HG03175 (cell line): ENCODE data around the gene TACC3.

Experiments
- ATAC-seq: cut with Tn5 transposase; IDR thresholded peaks from one replicate; pipeline ENCODE4 v1.9.1; 2021; ENCODE audit warnings: mild to moderate bottlenecking, moderate library complexity; ENCODE audit not compliant: unreplicated experiment

TACC3 gene

DNA sequence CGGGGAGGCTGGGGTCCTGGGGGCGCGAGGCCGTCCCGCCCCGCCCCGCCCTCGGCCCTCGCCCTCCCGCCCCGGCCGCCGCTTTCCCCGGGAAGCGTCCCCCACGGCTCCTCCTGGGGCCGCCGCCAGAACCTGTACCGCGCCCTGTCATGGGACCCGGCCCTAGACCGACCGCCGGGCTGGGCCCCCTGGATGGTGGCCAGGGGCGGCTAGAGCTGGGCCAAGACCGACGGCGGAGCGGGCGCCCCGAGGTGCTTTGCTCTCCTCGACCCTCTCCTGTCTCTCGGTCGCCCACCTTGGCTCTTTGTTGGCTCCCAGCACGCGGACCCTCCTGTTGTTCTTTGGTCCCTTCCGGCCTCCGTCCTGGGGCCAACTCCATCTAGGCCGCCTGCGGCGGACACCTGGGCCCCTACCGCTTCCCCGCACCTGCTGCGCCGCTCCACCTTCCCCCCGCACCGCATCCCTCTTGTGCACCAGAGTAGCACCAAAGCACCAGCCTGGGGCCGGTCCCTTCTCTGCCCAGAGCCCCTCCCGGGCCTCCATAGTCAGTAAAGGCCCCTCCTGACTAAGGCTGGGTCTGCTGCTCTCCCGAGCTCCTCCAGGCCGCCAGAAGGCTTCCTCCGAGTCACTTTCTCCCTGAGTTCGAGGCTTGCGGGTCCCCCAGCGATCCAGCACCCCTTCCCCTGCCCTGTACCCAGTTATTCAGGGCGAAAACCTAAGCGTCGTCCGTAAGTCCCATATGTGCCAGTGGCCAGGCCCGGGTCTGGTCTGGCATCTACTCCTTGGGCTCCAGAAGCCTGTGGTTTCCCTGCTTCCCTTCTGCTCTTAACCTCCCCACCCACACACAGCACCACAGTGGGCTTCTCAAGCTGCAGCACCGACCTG, 587 bp downstream of the TACC3 start:
- no peak for ATAC-seq

DNA sequence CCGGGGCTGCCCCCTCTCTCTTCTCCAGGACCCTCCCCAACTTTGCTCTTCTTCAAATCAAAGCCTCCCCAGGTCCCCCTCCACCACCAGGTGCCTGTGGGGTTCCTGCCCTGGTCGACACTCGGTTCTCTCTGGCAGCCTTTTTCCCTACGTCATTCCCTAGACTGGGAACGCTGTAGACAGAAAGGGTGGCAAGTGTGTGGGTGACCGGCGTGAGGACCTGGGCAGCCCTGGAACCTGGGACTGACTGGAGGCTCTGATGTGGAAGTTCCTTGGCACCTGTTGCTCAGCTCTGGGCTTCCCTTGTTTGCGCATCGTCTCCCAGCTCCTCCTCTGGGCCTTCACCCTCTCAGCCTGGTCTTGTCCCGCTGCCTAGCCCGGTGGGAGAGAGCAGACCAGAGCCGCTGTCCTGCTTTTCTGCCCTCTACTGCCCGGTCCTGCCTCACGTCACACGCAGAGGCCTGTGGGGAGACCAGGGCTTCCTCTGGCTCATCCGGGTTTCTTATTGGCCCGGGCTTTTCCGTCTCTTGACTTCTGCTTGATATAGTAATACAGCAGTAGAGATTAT, 1.3 kb downstream of the TACC3 start:
- no peak for ATAC-seq

DNA sequence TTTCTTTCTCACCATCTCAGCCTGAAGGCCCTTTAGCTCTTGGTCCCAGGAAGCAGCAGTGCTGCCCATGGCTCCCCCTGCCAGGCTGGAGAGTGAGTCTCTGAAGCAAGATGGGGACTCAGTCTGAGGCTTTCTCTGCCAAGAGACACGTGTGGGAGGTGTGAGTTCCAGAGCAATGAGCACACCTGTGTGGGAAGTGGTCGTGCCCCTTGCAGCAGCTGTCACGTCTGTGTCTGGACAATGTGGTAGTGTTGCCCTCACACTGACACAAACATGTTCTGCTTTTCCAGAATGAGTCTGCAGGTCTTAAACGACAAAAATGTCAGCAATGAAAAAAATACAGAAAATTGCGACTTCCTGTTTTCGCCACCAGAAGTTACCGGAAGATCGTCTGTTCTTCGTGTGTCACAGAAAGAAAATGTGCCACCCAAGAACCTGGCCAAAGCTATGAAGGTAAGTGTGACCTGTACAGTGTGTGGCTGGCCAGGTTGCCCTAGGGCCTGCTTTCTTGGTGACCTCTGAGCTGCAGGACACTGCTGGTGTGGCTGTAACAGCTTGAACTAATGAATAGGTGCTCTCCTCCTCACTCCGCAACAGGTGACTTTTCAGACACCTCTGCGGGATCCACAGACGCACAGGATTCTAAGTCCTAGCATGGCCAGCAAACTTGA, 1.9 kb downstream of the TACC3 start:
- ATAC-seq, result no peak

DNA sequence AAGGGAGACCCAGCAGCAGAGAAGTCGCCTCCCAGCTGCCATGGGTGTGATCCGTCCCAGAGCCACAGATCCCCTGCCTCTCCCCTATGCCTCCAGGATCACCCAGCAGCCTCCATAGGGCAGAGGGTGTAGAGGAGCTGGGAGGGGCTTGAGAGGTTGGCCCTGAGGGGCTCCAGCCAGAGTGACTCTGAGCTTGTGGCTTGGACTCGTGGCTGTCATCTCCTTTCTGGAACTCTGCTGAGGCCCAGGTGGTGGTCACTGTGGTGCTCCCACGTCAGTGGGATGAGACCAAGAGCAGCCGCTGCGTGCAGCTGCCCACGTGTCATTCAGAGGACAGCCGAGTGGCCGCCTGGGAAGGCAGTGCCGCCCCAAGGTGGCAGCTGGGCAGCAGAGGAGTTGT, 4.2 kb downstream of the TACC3 start:
- ATAC-seq, result no peak

GRCh38 chr4:1726146-1726934, 5.0 kb downstream of the TACC3 start:
- ATAC-seq, result no peak

DNA sequence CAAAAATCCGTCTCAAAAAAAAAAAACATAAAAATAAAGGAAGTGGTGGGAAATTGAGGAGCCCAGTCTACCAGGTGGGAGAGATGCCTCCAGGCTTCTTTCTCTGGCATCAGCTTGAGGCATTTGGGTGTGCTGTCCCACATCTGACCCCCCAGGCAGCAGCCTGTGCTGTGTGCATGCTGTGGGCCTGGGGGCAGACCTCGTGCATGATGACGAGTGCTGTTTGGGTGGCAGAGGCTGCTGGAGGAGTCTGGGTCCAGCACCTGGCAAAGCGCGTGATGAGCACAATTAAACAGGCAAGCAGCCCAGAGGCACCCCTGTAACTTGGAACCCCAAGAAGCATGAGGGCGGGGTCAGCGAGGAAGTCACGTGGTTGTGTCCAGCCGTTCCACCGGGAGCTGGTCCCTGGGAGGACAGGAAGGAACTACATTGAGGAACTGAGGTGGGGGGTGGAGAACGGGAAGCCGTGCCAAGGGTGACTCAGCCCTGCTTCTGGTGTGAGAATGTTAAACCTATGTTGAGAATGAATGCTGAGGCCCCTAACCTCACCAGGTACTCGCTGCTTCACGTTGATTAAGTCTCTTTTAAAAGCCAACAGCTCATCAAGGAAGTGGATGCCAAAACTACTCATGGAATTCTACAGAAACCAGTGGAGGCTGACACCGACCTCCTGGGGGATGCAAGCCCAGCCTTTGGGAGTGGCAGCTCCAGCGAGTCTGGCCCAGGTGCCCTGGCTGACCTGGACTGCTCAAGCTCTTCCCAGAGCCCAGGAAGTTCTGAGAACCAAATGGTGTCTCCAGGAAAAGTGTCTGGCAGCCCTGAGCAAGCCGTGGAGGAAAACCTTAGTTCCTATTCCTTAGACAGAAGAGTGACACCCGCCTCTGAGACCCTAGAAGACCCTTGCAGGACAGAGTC, 6.1 kb downstream of the TACC3 start:
- no peak for ATAC-seq

- no peak for ATAC-seq
Measured at GRCh38 chr4:1728061-1728980, 7.0 kb downstream of the TACC3 start.

DNA sequence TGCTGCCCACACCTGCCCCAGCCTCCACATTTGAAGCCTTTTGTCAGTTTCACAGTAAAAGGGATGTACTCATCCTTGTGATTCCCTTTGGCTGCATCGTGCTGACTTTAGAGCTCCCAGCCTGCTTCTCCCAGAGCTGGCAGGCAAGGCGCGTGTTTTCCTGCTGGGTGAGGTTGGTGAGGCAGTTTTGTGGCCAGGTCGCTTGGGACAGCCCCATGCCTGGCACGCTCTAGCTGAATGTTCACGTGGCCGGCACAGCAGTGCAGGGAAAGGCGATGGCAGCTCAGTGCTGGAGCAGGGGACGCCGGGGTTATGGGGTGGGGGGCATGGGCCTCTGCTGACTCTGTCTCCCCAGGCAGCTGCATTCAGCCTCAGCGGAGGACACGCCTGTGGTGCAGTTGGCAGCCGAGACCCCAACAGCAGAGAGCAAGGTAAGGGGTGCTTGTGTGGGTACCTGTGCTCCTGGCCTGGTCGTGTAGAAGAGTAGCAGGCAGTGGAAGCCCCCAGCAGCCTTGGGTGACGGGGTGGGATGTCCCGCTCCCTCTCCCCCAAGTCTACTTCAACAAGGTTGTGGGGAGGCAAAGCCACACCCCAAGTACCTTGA, 9.3 kb downstream of the TACC3 start:
- ATAC-seq, result no peak

DNA sequence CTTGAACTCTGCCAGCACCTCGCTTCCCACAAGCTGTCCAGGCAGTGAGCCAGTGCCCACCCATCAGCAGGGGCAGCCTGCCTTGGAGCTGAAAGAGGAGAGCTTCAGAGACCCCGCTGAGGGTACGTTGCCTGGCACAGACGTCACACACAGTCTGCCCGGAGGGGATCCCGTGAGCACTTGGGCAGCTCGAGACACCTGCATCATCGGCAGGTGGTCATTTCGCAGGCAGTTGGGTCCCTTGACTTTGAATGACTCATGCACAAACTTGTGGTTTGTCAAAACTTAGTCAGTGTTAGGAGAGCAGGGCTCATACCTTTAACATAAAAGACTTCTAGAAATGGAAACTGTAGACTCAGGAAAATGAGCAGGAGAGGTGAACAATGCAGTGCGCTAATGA, 9.9 kb downstream of the TACC3 start:
- ATAC-seq, result no peak

- ATAC-seq, result no peak
Measured at GRCh38 chr4:1732911-1733310, 11.6 kb downstream of the TACC3 start.

DNA sequence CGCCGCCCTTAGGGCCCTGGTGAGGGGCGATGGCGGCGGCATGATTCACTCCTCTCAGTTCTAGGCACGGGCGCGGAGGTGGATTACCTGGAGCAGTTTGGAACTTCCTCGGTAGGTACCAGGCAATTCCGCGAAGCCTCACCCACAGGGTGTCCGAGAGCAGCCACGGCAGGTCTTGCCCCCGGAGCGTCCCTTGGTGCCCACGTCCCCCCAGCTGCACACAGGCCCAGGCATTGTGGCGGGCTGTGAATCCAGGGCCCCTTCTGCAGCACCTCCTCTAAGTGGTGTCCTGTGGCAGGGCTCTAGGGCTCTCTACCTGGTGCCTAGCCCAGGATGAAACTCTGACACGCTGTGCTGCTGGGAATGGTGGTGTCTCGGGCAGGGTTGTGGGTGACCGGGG, 13.9 kb downstream of the TACC3 start:
- ATAC-seq, result no peak

DNA sequence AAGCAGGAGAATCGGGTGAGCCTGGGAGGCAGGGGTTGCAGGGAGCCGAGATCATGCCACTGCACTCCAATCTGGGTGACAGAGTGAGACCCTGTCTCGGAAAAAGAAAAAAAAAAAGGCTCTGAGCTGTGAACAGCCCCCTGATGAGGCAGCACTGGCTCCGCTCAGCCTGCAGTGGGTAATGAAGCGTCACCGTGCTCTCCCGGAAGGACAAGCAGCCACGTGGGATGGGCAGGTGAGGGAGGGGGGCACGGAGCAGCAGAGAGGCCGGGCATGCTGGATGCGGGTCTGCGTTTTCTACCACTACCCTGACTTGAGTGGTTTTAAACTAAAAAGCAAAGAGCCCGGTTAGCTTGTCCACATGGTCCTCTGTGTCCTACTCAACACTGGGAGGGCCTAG, 15.5 kb downstream of the TACC3 start:
- no peak for ATAC-seq

GRCh38 chr4:1737666-1738065, 16.3 kb downstream of the TACC3 start:
- no peak for ATAC-seq

DNA sequence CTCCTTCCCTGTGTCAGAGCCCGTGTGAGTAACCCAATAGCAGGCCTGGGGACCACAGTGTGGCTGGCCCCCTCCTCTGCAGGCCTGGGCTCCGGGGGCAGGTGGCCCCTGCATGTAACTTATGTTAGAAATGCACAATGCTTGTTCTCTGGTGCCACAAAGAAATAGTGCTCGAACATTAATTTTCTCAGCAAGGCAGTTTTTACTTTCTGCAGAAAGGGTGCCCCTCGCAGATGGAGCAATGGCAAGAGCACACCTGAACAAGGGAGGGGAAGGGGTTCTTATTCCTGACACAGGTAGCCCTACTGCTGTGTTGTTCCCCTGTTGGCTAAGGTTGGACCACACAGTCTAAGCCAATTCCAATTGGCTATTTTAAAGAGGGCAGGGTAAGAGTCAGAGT, 17.1 kb downstream of the TACC3 start:
- no peak for ATAC-seq

DNA sequence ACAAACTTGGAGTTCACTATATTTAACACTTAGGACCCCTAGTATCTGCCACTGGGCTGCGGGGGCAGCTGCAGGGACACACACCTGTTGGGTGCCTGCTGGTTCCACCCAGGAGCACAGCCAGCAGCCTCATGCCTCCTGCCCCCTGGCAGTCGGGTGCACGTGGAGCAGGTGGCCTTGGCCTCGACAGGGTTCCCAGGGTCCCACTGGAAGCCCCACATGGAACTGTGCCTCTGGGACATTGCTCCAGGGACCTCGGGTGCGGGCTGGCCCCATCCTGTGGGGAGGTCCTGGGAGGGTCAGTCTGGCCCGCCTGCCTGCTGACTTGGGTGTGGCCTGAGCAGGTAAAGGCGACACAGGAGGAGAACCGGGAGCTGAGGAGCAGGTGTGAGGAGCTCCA, 18.0 kb downstream of the TACC3 start:
- ATAC-seq, result no peak

- ATAC-seq, result no peak
Measured at GRCh38 chr4:1740021-1740545, 18.8 kb downstream of the TACC3 start.

GRCh38 chr4:1741208-1741607, 19.9 kb downstream of the TACC3 start:
- ATAC-seq, result no peak

GRCh38 chr4:1743551-1743950, 22.2 kb downstream of the TACC3 start:
- no peak for ATAC-seq

GRCh38 chr4:1743975-1744374, 22.7 kb downstream of the TACC3 start:
- ATAC-seq, result no peak
